SU-DHL-6 (cell line): ENCODE data around the gene ZNF414.

Experiments
- H2AFZ ChIP-seq: fragments of 200-600 bp; sonication (generic); 2 replicates; pipeline ENCODE4 v1.6.1; 2014; ENCODE audit warnings: low read depth, mild to moderate bottlenecking, moderate library complexity, mixed read lengths, antibody characterized with exemption, low read length; ENCODE audit not compliant: severe bottlenecking
- H3F3A ChIP-seq: fragments of 200-600 bp; shearing (Covaris generic); 2 replicates; pipeline ENCODE4 v1.6.0; 2016; ENCODE audit warnings: antibody characterized with exemption, mild to moderate bottlenecking; ENCODE audit not compliant: insufficient read depth
- H3K27ac ChIP-seq: fragments of 200-600 bp; sonication (generic); 2 replicates; pipeline ENCODE4 v1.5.1; 2016; ENCODE audit warnings: low read depth, mild to moderate bottlenecking, low read length, moderate library complexity, mixed read lengths
- H3K27me3 ChIP-seq: fragments of 200-600 bp; sonication (generic), shearing (Covaris generic); 2 replicates; pipeline ENCODE4 v1.6.0; 2014; ENCODE audit warnings: mild to moderate bottlenecking, low read length
- H3K36me3 ChIP-seq: fragments of 200-600 bp; sonication (generic); 2 replicates; pipeline ENCODE4 v1.6.1; 2014; ENCODE audit warnings: mild to moderate bottlenecking, low read length, mixed read lengths
- H3K4me2 ChIP-seq: fragments of 300-600, 200-600 bp; shearing (Covaris generic), sonication (generic); 2 replicates; pipeline ENCODE4 v1.6.0; 2014; ENCODE audit warnings: low read length, low read depth, mild to moderate bottlenecking; ENCODE audit not compliant: poor library complexity, severe bottlenecking
- H3K4me3 ChIP-seq: fragments of 200-600 bp; sonication (generic); 2 replicates; pipeline ENCODE4 v1.5.1; 2014; ENCODE audit warnings: antibody characterized with exemption, low read length, mild to moderate bottlenecking, mixed read lengths; ENCODE audit not compliant: insufficient read depth, poor library complexity, severe bottlenecking
- H3K79me2 ChIP-seq: fragments of 200-600 bp; sonication (generic); 2 replicates; pipeline ENCODE4 v1.6.1; 2014; ENCODE audit warnings: mild to moderate bottlenecking, low read length, moderate library complexity; ENCODE audit not compliant: insufficient read depth
- H3K9ac ChIP-seq: fragments of 200-600 bp; sonication (generic); 2 replicates; pipeline ENCODE4 v1.7.0; 2014; ENCODE audit warnings: mild to moderate bottlenecking, low read length
- H3K9me2 ChIP-seq: fragments of 200-600 bp; sonication (generic); replicated peaks from 2 replicates; pipeline ENCODE4 v1.6.1; 2014; ENCODE audit warnings: low read length; ENCODE audit not compliant: insufficient read depth
- H3K9me3 ChIP-seq: fragments of 200-600 bp; sonication (generic); 2 replicates; pipeline ENCODE4 v1.6.1; 2014; ENCODE audit warnings: low read length, mixed read lengths; ENCODE audit not compliant: insufficient read depth
- H4K20me1 ChIP-seq: fragments of 200-600 bp; sonication (generic); 2 replicates; pipeline ENCODE4 v1.6.1; 2014; ENCODE audit warnings: low read depth, mild to moderate bottlenecking, antibody characterized with exemption, low read length, moderate library complexity, mixed read lengths
- EZH2phosphoT487 ChIP-seq: fragments of 200-600 bp; sonication (generic), shearing (Covaris generic); conservative IDR thresholded peaks from 2 replicates; pipeline ENCODE4 v1.6.1; 2018; ENCODE audit warnings: mild to moderate bottlenecking, antibody characterized with exemption, low read length, moderate library complexity, mixed read lengths
- TF ChIP-seq, protein P1 (sequence below): fragments of 200-600 bp; sonication (generic); IDR thresholded peaks from one replicate; pipeline ENCODE4 v1.5.1; 2017; ENCODE audit warnings: antibody characterized with exemption, mild to moderate bottlenecking, low read length, moderate library complexity; ENCODE audit not compliant: insufficient read depth, poor library complexity, severe bottlenecking

The ZNF414 gene

DNA sequence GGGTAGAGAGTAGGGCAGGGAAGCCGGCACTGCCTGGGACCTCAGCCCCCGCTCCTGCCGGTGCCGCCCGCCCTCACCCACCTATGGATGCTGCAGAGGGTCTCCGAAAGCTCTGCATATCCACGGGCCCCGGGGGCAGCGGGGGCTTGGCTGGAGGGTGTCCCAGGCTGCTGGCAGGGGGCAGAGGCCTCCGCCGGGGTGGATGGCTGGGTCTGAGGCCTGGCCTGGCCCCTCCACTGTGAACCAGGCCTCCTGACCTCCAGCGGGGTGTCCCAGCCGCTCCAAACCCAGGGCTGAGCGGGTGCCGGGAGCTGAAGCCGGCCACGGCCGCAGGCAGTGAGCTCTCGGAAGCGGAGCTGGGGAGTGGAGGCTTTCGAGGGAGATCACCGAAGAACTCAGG is 15.7 kb downstream of the ZNF414 start:
- no peak overlapping the region for H2AFZ ChIP-seq
- no peaks in the 10 kb centered on the region for H3K9me3 ChIP-seq

DNA sequence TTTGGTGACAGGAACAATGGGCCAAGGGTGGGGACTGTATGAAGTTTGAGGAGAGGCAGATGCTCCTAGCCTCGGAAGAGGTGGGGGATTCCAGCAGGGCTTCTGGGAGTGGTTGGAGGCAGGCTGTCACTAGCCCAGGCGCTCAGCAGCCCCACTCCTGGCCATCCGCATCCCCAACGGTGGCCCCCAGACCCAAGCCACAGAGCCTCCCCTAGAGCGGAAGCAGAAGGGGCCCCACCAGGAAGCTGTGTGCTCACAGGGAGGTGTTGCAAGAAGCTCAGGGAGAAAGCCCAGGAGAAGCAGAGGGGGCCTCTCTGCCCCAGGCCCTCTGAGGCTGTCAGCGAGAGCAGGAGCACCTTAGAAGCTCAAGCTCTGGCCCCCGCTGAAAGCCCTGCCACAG is 19.8 kb downstream of the ZNF414 start:
- no peak for TF ChIP-seq EZH2phosphoT487
- TF ChIP-seq, protein P1, sequence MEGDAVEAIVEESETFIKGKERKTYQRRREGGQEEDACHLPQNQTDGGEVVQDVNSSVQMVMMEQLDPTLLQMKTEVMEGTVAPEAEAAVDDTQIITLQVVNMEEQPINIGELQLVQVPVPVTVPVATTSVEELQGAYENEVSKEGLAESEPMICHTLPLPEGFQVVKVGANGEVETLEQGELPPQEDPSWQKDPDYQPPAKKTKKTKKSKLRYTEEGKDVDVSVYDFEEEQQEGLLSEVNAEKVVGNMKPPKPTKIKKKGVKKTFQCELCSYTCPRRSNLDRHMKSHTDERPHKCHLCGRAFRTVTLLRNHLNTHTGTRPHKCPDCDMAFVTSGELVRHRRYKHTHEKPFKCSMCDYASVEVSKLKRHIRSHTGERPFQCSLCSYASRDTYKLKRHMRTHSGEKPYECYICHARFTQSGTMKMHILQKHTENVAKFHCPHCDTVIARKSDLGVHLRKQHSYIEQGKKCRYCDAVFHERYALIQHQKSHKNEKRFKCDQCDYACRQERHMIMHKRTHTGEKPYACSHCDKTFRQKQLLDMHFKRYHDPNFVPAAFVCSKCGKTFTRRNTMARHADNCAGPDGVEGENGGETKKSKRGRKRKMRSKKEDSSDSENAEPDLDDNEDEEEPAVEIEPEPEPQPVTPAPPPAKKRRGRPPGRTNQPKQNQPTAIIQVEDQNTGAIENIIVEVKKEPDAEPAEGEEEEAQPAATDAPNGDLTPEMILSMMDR, result no peak
- Histone ChIP-seq H3K4me3 (no peak overlapping the region), H3K9ac (no peak overlapping the region), H3K9me2 (no peaks in the 10 kb centered on the region), H4K20me1 (no peaks in the 10 kb centered on the region), H3K27ac (no peak overlapping the region), H3K4me2 (no peak overlapping the region), H3K27me3 (no peaks in the 10 kb centered on the region), H2AFZ (no peak overlapping the region), H3F3A (no peaks in the 10 kb centered on the region), H3K9me3 (no peaks in the 10 kb centered on the region), H3K79me2 (no peaks in the 10 kb centered on the region), H3K36me3 (no peaks in the 10 kb centered on the region)

More for the DNA sequence above, 15.7 kb downstream of the ZNF414 start:
- Histone ChIP-seq H3K36me3 (no peaks in the 10 kb centered on the region), H3K4me2 (no peak overlapping the region), H3K4me3 (no peak overlapping the region), H3F3A (no peaks in the 10 kb centered on the region), H3K27ac (no peak overlapping the region), H4K20me1 (no peaks in the 10 kb centered on the region), H3K79me2 (no peaks in the 10 kb centered on the region), H3K9me2 (no peaks in the 10 kb centered on the region), H3K27me3 (no peaks in the 10 kb centered on the region), H3K9ac (no peak overlapping the region)
- TF ChIP-seq, protein P1, result no peak
- no peak for TF ChIP-seq EZH2phosphoT487

DNA sequence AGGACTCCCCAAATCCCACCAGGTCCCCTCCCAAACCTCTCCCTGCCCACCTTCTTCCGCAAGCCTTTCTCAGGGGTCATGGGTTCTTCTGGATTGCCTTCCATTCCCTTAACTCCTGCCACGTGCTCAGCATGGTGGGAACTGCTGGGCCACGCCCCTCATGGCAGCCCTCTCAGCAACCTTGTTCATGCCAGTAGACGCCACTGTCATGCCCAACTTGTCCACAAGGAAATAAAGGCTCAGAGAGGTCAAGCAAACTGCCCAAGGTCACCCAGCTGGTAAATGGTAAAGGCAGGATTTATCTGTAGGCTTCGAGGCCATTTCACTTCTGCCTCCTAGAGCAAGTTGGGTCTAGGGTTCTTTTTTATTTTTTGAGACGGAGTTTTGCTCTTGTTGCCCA is 22.4 kb downstream of the ZNF414 start:
- H3K9me3 ChIP-seq, result no peaks in the 10 kb centered on the region
- no peak overlapping the region for H3K4me3 ChIP-seq
- no peaks in the 10 kb centered on the region; the same call in 1 of the 2 replicates for H4K20me1 ChIP-seq
- H3K27ac ChIP-seq, result no peak overlapping the region
- H3K79me2 ChIP-seq, result no peaks in the 10 kb centered on the region
- H2AFZ ChIP-seq, result no peak overlapping the region
- no peaks in the 10 kb centered on the region for H3K9me2 ChIP-seq
- H3K27me3 ChIP-seq, result no peaks in the 10 kb centered on the region
- TF ChIP-seq EZH2phosphoT487, result no peak
- TF ChIP-seq, protein P1, result no peak
- H3K36me3 ChIP-seq, result no peaks in the 10 kb centered on the region
- H3K4me2 ChIP-seq, result no peak overlapping the region
- H3K9ac ChIP-seq, result no peak overlapping the region
- H3F3A ChIP-seq, result no peaks in the 10 kb centered on the region

DNA sequence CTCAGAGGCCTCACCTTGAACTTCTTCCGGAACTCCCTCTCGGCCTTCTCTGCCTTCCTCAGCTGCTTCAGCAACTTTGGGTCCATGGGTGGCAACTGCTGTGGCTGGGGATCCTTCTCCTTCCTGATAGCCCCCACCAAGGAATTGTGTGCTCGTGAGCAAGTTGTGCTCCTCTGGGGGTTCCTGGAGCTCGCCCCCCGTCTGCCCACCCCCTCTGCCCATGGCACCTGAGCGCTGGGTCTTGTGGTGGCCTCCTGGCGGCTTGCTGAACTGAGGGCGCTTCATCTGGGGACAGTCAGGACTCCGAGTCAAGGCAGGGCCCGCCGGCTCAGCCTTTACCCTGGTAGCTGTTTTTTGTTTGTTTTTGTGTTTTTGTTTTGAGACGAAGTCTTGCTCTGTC is 23.1 kb downstream of the ZNF414 start:
- no peak for TF ChIP-seq EZH2phosphoT487
- TF ChIP-seq, protein P1, result no peak
- Histone ChIP-seq H3K9me3 (no peaks in the 10 kb centered on the region), H4K20me1 (no peaks in the 10 kb centered on the region; the same call in 1 of the 2 replicates), H3K4me3 (no peak overlapping the region), H3F3A (no peaks in the 10 kb centered on the region), H3K79me2 (no peaks in the 10 kb centered on the region), H3K27me3 (no peaks in the 10 kb centered on the region), H3K27ac (no peak overlapping the region), H3K4me2 (no peak overlapping the region), H3K9me2 (no peaks in the 10 kb centered on the region), H3K36me3 (no peaks in the 10 kb centered on the region), H3K9ac (no peak overlapping the region), H2AFZ (no peak overlapping the region)
